Mucosa of descending colon (tissue), 3 donors: ENCODE results near the gene WFDC1. TPM values are rescaled to one million over a fixed set of nuclear protein-coding genes. Genes with fewer than 3 reads are reported as not detected.

Source experiments
- ATAC-seq: fragments of 200-7000 bp; cut with Tn5 transposase; one replicate; pipeline ENCODE4 v1.9.1; 2020; ENCODE audit warnings: mild to moderate bottlenecking, moderate library complexity
- DNase-seq, 3 donors: peaks; one replicate each; pipeline ENCODE4 v3.0.0-alpha.2; 2020
- H3K36me3 ChIP-seq: fragments of 200-600 bp; one replicate; pipeline ENCODE4 v1.8.0; 2021; ENCODE audit warnings: low read depth, mild to moderate bottlenecking
- H3K4me1 ChIP-seq: fragments of 200-600 bp; one replicate; pipeline ENCODE4 v1.8.0; 2021; ENCODE audit warnings: low read depth, mild to moderate bottlenecking
- H3K4me3 ChIP-seq: fragments of 200-600 bp; one replicate; pipeline ENCODE4 v1.8.0; 2021; ENCODE audit warnings: mild to moderate bottlenecking
- H3K9me3 ChIP-seq: fragments of 200-600 bp; one replicate; pipeline ENCODE4 v1.8.0; 2021; ENCODE audit warnings: mild to moderate bottlenecking
- intact Hi-C, 2 donors: fragments of 100-400 bp; cut with DNase I in 1 of 2; cut with micrococcal nuclease in 1 of 2; formaldehyde crosslinking; loops; one replicate each; pipeline versions ENCODE4 v1.11.0 to v1.11.1; 2022; cut with DNase I, micrococcal nuclease
- total RNA-seq, 3 donors: library from RNA; stranded (reverse); fragmentation: NEBNext Ultra II Directional in 2 of 3; extraction: Animal tissue kit (Norgen Biotek cat#: 25700) in 2 of 3; gene quantifications; one replicate each; pipeline versions ENCODE4 v1.2.1 to v1.2.4, GENCODE V29; 2021 to 2023
- TF ChIP-seq, protein P1 (sequence below): fragments of 200-600 bp; IDR thresholded peaks from one replicate; pipeline ENCODE4 v1.8.0; 2022; ENCODE audit warnings: antibody characterized with exemption, mild to moderate bottlenecking
- donor health status: DM: no; HTN: no; CAD: no; lungs with moderate emphysema.
- donor health status: DM: no; HTN: no; CAD: no.
- donor health status: DM: no; HTN: yes; CAD: no.

The WFDC1 gene
- total RNA-seq, 3 donors from 2014 or later = 7.5 to 30.5 (median 10.9) TPM

DNA sequence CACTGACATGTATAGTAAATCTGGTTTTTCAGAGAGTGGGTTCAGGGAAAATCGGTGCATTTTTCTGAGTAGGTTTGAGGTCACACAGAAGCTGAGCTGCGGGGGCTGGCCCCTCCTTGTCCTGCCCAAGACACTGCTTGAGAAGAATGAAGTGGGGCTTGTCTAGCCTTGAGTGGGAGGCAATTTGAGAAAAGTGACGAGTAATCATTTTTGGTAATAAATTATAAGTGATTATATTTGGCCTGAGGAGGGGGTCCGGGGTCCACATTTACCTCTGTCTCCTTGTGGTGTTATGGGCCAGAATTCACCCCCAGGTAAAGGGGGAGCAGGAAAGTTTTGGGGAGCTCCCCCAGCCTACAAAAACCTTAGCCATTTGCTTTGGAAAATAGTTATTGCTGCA is 28.1 kb downstream of the WFDC1 start:
- no peak overlapping the region for H3K4me3 ChIP-seq
- H3K36me3 ChIP-seq = no peaks in the 10 kb centered on the region
- peaks cover 3% of the 10 kb centered on the region for H3K9me3 ChIP-seq
- intact Hi-C loops = no loop called here
- TF ChIP-seq, protein P1, sequence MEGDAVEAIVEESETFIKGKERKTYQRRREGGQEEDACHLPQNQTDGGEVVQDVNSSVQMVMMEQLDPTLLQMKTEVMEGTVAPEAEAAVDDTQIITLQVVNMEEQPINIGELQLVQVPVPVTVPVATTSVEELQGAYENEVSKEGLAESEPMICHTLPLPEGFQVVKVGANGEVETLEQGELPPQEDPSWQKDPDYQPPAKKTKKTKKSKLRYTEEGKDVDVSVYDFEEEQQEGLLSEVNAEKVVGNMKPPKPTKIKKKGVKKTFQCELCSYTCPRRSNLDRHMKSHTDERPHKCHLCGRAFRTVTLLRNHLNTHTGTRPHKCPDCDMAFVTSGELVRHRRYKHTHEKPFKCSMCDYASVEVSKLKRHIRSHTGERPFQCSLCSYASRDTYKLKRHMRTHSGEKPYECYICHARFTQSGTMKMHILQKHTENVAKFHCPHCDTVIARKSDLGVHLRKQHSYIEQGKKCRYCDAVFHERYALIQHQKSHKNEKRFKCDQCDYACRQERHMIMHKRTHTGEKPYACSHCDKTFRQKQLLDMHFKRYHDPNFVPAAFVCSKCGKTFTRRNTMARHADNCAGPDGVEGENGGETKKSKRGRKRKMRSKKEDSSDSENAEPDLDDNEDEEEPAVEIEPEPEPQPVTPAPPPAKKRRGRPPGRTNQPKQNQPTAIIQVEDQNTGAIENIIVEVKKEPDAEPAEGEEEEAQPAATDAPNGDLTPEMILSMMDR = no peak
- ATAC-seq (no peak), DNase-seq (no peak)
- H3K4me1 ChIP-seq = no peaks in the 10 kb centered on the region

DNA sequence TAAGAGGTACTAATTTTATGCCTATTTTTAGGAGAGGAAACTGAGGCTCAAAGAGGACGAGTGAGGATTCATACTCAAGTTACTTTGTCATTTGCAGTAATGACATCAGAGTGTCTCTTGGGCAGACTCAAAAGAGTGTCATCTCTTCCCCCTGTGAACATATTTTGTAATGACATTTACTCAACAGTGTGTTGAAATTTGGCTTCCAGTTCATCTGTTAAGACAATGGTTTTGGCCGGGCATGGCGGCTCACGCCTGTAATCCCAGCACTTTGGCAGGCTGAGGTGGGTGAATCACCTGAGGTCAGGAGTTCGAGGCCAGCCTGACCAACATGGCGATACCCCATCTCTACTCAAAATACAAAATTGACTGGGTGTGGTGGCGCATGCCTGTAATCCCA is 28.9 kb downstream of the WFDC1 start:
- no peaks in the 10 kb centered on the region for H3K36me3 ChIP-seq
- H3K4me3 ChIP-seq = no peak overlapping the region
- intact Hi-C loops = no loop called here
- TF ChIP-seq, protein P1 = no peak
- no peaks in the 10 kb centered on the region for H3K9me3 ChIP-seq
- no peak for DNase-seq
- ATAC-seq = no peak
- H3K4me1 ChIP-seq = no peaks in the 10 kb centered on the region

- H3K4me1 ChIP-seq = no peaks in the 10 kb centered on the region
- H3K36me3 ChIP-seq = no peaks in the 10 kb centered on the region
- no peaks in the 10 kb centered on the region for H3K9me3 ChIP-seq
- intact Hi-C loops = no loop called here
- H3K4me3 ChIP-seq = no peak overlapping the region
- ATAC-seq = no peak
- no peak for DNase-seq
- TF ChIP-seq, protein P1 = no peak
These were observed 30.0 kb downstream of the WFDC1 start for GRCh38 chr16:84324434-84325262.

DNA sequence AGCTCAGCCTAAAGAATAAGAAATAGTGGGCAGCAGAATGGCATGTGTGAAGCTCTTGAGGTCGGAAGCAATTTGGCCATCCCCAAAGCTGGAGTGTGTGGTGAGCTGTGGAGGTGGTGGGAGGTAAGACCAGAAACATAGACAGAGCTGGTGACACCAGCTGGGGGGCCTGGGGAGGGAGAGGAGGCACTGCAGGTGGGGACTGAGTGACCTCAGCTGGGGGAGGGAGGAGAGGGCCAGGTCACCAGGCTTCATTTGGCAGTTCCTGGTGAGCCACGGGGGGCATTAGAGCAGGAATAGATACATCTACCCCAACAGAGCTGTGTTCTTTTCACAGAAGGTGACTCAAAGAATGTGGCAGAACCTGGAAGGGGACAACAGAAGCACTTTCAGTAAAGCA is 31.9 kb downstream of the WFDC1 start:
- TF ChIP-seq, protein P1 = no peak
- intact Hi-C loops = no loop called here
- no peak overlapping the region for H3K4me3 ChIP-seq
- no peak for ATAC-seq
- DNase-seq = no peak
- no peaks in the 10 kb centered on the region for H3K4me1 ChIP-seq
- H3K9me3 ChIP-seq = no peaks in the 10 kb centered on the region
- H3K36me3 ChIP-seq = no peaks in the 10 kb centered on the region

DNA sequence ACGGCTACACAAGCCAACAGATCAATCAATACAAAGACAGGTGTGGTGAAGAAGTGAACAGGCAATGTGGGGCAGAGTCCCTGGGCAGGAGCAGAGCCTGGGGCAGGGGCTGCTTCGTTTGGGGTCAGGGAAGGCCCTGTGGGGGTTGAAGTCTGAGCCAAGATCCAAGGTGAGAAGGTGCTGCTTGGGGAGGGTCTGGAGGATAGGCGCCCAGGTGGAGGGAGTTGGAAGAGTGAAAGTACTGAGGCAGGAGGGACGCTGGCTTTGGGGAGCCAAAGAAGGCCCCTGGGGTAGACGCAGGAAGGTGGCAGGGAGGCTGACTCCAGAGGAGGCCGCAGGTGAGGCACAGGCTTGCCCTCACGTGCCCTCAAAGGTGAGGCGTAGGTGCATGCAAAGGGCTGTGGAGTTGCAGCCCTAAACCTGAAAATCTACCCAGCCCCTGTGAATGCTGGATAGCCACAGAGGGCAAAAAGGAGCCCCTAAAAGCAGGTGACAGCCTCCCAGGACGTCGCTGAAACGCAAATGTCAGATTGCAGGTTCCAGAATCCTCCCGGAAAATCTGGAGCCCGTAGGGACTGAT is 33.3 kb downstream of the WFDC1 start:
- no peaks in the 10 kb centered on the region for H3K36me3 ChIP-seq
- H3K9me3 ChIP-seq = no peaks in the 10 kb centered on the region
- no peak for DNase-seq
- no peak overlapping the region for H3K4me3 ChIP-seq
- ATAC-seq = no peak
- no peaks in the 10 kb centered on the region for H3K4me1 ChIP-seq
- TF ChIP-seq, protein P1 = no peak
- intact Hi-C loops = no loop called here
